ENCODE data around the gene OGFOD3.
"Not testable (repeated sequence)": the region's sequence is repeated elsewhere in the genome, so short reads cannot be mapped to it uniquely, and the experiment has no call there.

The OGFOD3 gene

GRCh38 chr17:82418001-82418986, at the start of gene OGFOD3, which contains the start of gene HEXD:
Gene OGFOD3, minus strand, starts transcription at chr17:82418586. Its CDS starts 101 bp downstream, at chr17:82418485.
Gene HEXD, plus strand, starts transcription at chr17:82418347. Its CDS starts 1,453 bp downstream, at chr17:82419800.
- Histone ChIP-seq H3K4me1 (ENCODE audit: control insufficient read depth, insufficient read depth, low read length) (no peaks in the 10 kb centered on the region), H3K4me3 (ENCODE audit: low read depth, low read length) (peak within 1 kb of the TSS; percentile 88), H3K36me3 (ENCODE audit: control insufficient read depth, insufficient read depth, low read length) (peaks cover 3% of the 10 kb centered on the region), H3K9ac (ENCODE audit: low read depth, low read length) (peak within 1 kb of the TSS; percentile 88), H3K9me3 (ENCODE audit: control insufficient read depth, insufficient read depth, low read length) (no peaks in the 10 kb centered on the region), H3K27me3 (ENCODE audit: control insufficient read depth, insufficient read depth, low read length) (no peaks in the 10 kb centered on the region)

- no peak overlapping the region for H3K9ac ChIP-seq (ENCODE audit: low read depth, low read length)
- no peaks in the 10 kb centered on the region for H3K27me3 ChIP-seq (ENCODE audit: control insufficient read depth, insufficient read depth, low read length)
- no peaks in the 10 kb centered on the region for H3K9me3 ChIP-seq (ENCODE audit: control insufficient read depth, insufficient read depth, low read length)
- no peak overlapping the region for H3K4me3 ChIP-seq (ENCODE audit: low read depth, low read length)
- H3K4me1 ChIP-seq (ENCODE audit: control insufficient read depth, insufficient read depth, low read length), result no peaks in the 10 kb centered on the region
- peaks cover 35% of the 10 kb centered on the region for H3K36me3 ChIP-seq (ENCODE audit: control insufficient read depth, insufficient read depth, low read length)
Measured at GRCh38 chr17:82465023-82465603, 46.7 kb upstream of the OGFOD3 start.

GRCh38 chr17:82464567-82464929, 46.2 kb upstream of the OGFOD3 start:
- peaks cover 32% of the 10 kb centered on the region for H3K36me3 ChIP-seq (ENCODE audit: control insufficient read depth, insufficient read depth, low read length)
- no peak overlapping the region for H3K9ac ChIP-seq (ENCODE audit: low read depth, low read length)
- no peaks in the 10 kb centered on the region for H3K9me3 ChIP-seq (ENCODE audit: control insufficient read depth, insufficient read depth, low read length)
- no peaks in the 10 kb centered on the region for H3K27me3 ChIP-seq (ENCODE audit: control insufficient read depth, insufficient read depth, low read length)
- no peaks in the 10 kb centered on the region for H3K4me1 ChIP-seq (ENCODE audit: control insufficient read depth, insufficient read depth, low read length)
- no peak overlapping the region for H3K4me3 ChIP-seq (ENCODE audit: low read depth, low read length)

GRCh38 chr17:82463925-82464566, 45.7 kb upstream of the OGFOD3 start:
- peaks cover 31% of the 10 kb centered on the region for H3K36me3 ChIP-seq (ENCODE audit: control insufficient read depth, insufficient read depth, low read length)
- H3K9ac ChIP-seq (ENCODE audit: low read depth, low read length), result no peak overlapping the region
- H3K4me3 ChIP-seq (ENCODE audit: low read depth, low read length), result no peak overlapping the region
- no peaks in the 10 kb centered on the region for H3K27me3 ChIP-seq (ENCODE audit: control insufficient read depth, insufficient read depth, low read length)
- no peaks in the 10 kb centered on the region for H3K4me1 ChIP-seq (ENCODE audit: control insufficient read depth, insufficient read depth, low read length)
- no peaks in the 10 kb centered on the region for H3K9me3 ChIP-seq (ENCODE audit: control insufficient read depth, insufficient read depth, low read length)

- Histone ChIP-seq H3K27me3 (ENCODE audit: control insufficient read depth, insufficient read depth, low read length) (no peaks in the 10 kb centered on the region), H3K9me3 (ENCODE audit: control insufficient read depth, insufficient read depth, low read length) (no peaks in the 10 kb centered on the region), H3K9ac (ENCODE audit: low read depth, low read length) (no peak overlapping the region), H3K4me3 (ENCODE audit: low read depth, low read length) (no peak overlapping the region), H3K36me3 (ENCODE audit: control insufficient read depth, insufficient read depth, low read length) (peaks cover 29% of the 10 kb centered on the region), H3K4me1 (ENCODE audit: control insufficient read depth, insufficient read depth, low read length) (no peaks in the 10 kb centered on the region)
Measured at GRCh38 chr17:82463391-82463790, 45.0 kb upstream of the OGFOD3 start.

GRCh38 chr17:82461827-82462524, 43.6 kb upstream of the OGFOD3 start:
- Histone ChIP-seq H3K36me3 (ENCODE audit: control insufficient read depth, insufficient read depth, low read length) (peaks cover 29% of the 10 kb centered on the region), H3K27me3 (ENCODE audit: control insufficient read depth, insufficient read depth, low read length) (no peaks in the 10 kb centered on the region), H3K4me1 (ENCODE audit: control insufficient read depth, insufficient read depth, low read length) (peaks cover 4% of the 10 kb centered on the region), H3K9ac (ENCODE audit: low read depth, low read length) (no peak overlapping the region), H3K4me3 (ENCODE audit: low read depth, low read length) (no peak overlapping the region), H3K9me3 (ENCODE audit: control insufficient read depth, insufficient read depth, low read length) (no peaks in the 10 kb centered on the region)

GRCh38 chr17:82459936-82460335, 41.5 kb upstream of the OGFOD3 start:
- not testable (repeated sequence) for H3K4me1 ChIP-seq (ENCODE audit: control insufficient read depth, insufficient read depth, low read length); H3K27me3 ChIP-seq (ENCODE audit: control insufficient read depth, insufficient read depth, low read length); H3K9ac ChIP-seq (ENCODE audit: low read depth, low read length); H3K4me3 ChIP-seq (ENCODE audit: low read depth, low read length); H3K9me3 ChIP-seq (ENCODE audit: control insufficient read depth, insufficient read depth, low read length)
- peaks cover 19% of the 10 kb centered on the region for H3K36me3 ChIP-seq (ENCODE audit: control insufficient read depth, insufficient read depth, low read length)

GRCh38 chr17:82458885-82459424, 40.6 kb upstream of the OGFOD3 start:
- H3K27me3 ChIP-seq (ENCODE audit: control insufficient read depth, insufficient read depth, low read length), result no peaks in the 10 kb centered on the region
- peak overlapping the region; percentile 87 for H3K4me3 ChIP-seq (ENCODE audit: low read depth, low read length)
- peaks cover 4% of the 10 kb centered on the region for H3K4me1 ChIP-seq (ENCODE audit: control insufficient read depth, insufficient read depth, low read length)

GRCh38 chr17:82458179-82458884, 39.9 kb upstream of the OGFOD3 start, which contains the start of gene NARF:
Gene NARF, plus strand, starts transcription at chr17:82458741. Its CDS starts 63 bp downstream, at chr17:82458804.
- Histone ChIP-seq H3K9ac (ENCODE audit: low read depth, low read length) (peak within 1 kb of the TSS; percentile 97), H3K4me3 (ENCODE audit: low read depth, low read length) (peak within 1 kb of the TSS; percentile 87), H3K9me3 (ENCODE audit: control insufficient read depth, insufficient read depth, low read length) (no peaks in the 10 kb centered on the region), H3K36me3 (ENCODE audit: control insufficient read depth, insufficient read depth, low read length) (peaks cover 16% of the 10 kb centered on the region), H3K4me1 (ENCODE audit: control insufficient read depth, insufficient read depth, low read length) (peaks cover 4% of the 10 kb centered on the region), H3K27me3 (ENCODE audit: control insufficient read depth, insufficient read depth, low read length) (no peaks in the 10 kb centered on the region)

More at GRCh38 chr17:82458885-82459424, 40.6 kb upstream of the OGFOD3 start:
- no peaks in the 10 kb centered on the region for H3K9me3 ChIP-seq (ENCODE audit: control insufficient read depth, insufficient read depth, low read length)
- peaks cover 16% of the 10 kb centered on the region for H3K36me3 ChIP-seq (ENCODE audit: control insufficient read depth, insufficient read depth, low read length)
- peak overlapping the region; percentile 54 for H3K9ac ChIP-seq (ENCODE audit: low read depth, low read length)

GRCh38 chr17:82457929-82458178, 39.5 kb upstream of the OGFOD3 start:
- Histone ChIP-seq H3K9ac (ENCODE audit: low read depth, low read length) (peak overlapping the region; percentile 97), H3K27me3 (ENCODE audit: control insufficient read depth, insufficient read depth, low read length) (no peaks in the 10 kb centered on the region), H3K4me1 (ENCODE audit: control insufficient read depth, insufficient read depth, low read length) (peaks cover 4% of the 10 kb centered on the region), H3K4me3 (ENCODE audit: low read depth, low read length) (peak overlapping the region; percentile 72), H3K36me3 (ENCODE audit: control insufficient read depth, insufficient read depth, low read length) (peaks cover 15% of the 10 kb centered on the region), H3K9me3 (ENCODE audit: control insufficient read depth, insufficient read depth, low read length) (no peaks in the 10 kb centered on the region)
